Cerebellar cortex (tissue), 1 donor: ENCODE measurements around the gene INPP5D.
"Not testable (repeated sequence)": the region's sequence is repeated elsewhere in the genome, so short reads cannot be mapped to it uniquely, and the experiment has no call there.

ENCODE experiments used
- DNase-seq: peaks from one replicate; pipeline ENCODE4 v3.0.0-alpha.2; 2015; ENCODE audit warnings: low spot score

The INPP5D gene

DNA sequence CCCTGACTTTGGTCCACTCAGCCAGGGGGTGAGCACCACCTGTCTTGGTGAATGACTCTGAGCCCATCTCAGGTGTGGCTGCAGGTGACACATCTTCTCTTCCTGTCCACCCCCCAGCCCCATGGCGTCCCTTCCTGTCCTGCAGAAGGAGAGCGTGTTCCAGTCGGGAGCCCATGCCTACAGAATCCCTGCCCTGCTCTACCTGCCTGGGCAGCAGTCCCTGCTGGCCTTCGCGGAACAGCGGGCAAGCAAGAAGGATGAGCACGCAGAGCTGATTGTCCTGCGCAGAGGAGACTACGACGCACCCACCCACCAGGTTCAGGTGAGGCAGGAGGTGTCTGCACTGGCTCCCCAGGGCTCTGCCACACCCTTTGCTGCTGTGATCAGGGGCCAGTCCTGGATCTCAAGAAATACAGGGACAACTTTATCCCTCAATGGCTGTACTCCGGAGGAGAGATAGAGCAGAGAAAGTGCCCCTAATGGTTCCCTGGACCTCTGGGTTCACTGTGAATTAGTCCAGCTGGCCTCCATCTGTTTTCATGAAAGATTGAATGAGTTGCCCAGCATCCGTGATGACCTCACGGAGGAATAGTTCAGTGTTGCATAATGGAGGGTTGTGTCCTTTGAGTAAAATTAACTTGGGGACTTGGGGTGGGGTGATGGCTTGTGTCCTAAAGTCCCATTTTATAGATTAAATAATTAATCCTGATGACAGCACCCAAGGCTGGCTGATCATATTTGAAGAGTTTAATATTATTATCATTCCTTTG lies 27.4 kb upstream of the INPP5D start, which contains the start of gene NEU2:
Gene NEU2 (plus strand): TSS at position 122 of the 770 bp plus-strand sequence. CDS start 0 bp downstream, at position 122.
- no peak for DNase-seq

DNA sequence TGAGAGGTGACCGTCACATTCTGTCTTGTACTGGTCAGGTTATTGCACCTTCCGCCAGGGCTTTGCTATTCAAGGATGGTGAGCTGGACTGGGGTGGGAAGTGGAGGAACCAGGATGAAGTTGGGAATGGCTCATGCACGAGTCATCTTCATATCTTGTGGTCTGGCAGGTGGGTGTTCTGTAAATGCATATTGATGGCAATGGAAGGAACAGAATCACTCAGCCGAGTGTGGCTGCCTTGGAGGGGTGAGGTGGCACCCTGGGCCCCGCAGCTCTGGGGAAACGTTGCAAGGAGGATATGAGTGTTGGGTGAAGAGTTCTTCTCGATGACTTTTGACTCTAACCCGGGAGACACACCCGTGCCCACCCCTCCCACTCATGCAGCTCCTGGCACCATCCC lies 26.5 kb upstream of the INPP5D start:
- DNase-seq, result no peak

DNA sequence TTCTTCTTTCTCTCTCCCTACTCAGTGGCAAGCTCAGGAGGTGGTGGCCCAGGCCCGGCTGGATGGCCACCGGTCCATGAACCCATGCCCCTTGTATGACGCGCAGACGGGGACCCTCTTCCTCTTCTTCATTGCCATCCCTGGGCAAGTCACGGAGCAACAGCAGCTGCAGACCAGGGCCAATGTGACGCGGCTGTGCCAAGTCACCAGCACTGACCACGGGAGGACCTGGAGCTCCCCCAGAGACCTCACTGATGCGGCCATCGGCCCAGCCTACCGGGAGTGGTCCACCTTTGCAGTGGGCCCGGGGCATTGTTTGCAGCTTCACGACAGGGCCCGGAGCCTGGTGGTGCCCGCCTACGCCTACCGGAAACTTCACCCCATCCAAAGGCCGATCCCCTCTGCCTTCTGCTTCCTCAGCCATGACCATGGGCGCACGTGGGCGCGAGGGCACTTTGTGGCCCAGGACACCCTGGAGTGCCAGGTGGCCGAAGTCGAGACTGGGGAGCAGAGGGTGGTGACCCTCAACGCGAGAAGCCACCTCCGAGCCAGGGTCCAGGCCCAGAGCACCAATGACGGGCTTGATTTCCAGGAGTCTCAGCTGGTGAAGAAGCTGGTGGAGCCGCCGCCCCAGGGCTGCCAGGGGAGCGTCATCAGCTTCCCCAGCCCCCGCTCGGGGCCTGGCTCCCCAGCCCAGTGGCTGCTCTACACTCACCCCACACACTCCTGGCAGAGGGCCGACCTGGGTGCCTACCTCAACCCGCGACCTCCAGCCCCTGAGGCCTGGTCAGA lies 25.9 kb upstream of the INPP5D start:
- DNase-seq, result no peak

DNA sequence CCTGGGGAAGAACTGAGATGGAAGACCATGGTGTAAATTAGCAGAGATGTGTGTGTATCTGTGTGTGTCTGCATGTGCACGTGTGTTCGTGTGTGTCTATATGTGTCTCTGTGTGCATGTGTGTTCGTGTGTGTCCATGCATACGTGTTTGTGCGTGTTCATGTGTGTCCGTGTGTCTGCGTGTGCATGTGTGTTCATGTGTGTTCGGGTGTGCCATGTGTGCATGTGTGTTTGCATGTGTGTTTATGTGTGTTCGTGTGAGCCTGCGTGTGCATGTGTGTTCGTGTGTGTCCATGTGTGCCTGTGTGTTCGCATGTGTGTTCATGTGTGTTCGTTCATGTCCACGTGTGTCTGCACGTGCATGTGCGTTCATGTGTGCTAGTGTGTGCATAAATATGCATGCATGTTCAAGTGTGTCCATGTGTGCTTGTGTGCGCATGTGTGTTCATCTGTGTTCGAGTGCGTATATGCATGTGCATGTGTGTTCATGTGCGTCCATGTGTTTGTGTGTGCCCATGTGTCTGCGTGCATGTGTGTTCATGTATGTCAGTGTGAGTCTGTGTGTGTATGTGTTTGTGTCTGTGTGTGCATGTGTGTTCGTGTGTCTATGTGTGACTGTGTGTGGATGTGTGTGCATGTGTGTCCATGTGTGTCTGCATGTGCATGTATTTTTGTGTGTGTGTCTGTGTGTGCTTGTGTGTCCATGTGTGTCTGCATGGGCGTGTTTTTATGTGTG lies 24.5 kb upstream of the INPP5D start:
- DNase-seq, result no peak

DNA sequence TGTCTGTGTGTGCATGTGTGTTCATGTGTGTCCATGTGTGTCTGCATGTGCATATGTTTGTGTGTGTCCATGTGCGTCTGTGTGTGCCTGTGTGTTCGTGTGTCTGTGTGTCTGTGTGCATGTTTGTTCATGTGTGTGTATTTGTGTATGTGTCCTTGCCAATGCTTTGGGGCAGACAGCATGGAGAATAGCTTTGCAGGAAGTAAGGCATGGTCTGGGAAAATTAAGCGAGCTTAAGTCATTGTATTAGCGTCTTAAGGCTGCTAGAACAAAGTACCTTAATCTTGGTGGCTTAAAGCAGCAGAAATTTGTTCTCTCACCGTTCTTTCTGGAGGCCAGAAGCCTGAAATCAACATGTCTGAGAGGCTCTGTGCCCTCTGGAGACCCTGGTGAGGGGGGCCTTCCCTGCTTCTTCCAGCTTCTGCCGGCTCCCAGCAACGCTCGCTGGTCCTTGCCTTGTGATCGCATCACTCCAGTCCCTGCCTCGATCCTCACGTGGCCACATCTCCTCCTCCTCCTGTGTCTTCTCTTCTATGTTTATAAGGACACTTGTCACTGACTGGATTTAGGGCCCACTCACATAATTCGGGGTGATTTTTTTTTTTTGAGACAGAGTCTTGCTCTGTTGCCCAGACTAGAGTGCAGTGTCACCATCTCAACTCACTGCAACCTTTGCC lies 23.8 kb upstream of the INPP5D start:
- DNase-seq, result no peak

DNA sequence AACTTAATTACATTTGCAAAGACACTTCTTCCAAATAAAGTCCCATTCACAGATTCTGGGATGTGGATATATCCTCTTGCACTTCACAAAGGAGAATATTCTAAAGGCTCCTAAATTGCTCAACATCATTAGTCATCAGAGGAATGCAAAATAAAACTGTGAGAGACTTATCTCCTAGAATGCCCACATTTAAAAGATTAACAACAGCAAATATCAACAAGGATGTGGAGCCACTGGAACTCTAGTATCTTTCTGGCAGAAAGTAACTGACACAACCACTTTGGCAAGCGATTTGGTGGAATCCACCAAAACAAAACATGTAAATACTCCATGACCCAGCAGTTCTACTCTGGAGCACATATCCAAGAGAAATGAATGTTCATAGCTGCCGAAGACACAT lies 23.1 kb upstream of the INPP5D start:
- no peak for DNase-seq

DNA sequence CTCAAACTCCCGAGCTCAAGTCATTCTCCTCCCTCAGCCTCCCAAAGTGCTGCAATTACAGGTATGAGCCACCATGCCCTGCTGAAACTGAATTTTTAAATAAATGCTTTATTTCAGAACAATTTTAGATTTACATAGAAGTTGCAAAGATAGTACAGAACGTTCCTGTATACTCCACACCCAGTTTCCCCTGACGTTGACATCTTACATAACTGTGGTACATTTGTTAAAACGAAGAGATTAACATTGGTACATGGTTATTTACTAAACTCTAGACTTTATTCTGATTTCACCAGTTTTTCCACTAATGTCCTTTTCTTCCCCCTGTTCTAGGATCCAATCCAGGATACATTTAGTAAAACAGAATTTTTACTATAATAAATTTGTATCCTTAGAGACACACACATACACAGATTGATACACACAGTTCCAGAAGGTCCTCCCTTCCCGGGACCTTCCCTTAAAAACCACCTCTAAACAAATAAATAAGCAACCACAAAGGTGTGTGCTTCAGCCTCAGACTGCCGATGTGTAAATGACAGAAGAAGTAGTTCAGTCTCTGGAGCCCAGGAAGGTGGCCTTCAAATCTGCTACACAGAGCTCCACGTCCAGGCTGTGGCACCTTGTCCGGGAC lies 20.8 kb upstream of the INPP5D start:
- no peak for DNase-seq

DNA sequence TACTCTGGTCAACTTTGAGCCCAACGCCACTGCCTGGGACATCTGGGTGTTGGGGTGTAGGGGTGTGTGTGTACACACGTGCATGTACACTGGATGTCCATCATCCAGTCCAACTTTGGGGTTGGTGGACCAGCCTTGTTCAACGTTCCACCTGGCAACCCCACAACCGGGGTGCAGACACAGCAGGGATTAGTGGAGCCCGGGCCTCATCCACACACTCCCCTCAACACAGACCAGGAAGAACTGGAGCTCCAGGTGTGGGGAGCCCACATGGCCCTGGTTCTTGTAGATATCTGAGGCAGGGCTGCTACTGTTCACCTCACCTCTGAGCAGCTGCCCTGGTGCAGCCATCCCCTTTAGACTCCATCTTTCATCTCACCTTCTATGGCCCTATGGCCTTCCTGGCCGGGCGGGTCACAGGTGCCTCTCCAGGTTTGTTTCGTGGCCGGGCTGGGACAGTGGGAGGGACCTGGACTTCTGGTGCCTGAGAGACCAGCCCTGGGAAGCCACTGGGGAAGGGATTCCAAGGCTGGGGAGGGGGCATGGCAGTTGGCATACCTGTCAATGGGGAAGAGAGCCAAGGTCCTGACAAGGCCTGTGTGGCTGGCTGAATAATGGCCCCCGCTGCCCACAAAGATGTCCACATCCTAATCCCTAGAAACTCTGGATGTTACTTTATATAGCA lies 20.2 kb upstream of the INPP5D start:
- DNase-seq, result no peak

DNA sequence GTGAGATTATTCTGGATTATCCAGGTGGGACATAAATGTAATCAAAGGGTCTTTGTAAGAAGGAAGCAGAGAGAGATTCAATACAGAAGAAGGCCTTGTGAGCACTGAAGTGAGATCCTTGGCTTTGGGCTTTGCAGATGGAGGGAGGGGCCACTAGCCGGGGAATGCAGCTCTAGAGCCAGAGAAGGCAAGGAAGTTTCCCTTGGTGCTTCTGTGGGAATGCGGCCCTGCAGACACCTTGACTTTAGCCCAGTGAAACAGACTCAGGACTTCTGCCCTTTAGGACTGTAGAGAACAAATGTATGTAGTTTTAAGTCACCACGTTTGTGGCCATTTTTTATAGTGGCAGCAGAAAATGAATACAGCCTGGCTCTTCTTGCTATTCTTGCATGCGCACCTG lies 19.6 kb upstream of the INPP5D start:
- no peak for DNase-seq

DNA sequence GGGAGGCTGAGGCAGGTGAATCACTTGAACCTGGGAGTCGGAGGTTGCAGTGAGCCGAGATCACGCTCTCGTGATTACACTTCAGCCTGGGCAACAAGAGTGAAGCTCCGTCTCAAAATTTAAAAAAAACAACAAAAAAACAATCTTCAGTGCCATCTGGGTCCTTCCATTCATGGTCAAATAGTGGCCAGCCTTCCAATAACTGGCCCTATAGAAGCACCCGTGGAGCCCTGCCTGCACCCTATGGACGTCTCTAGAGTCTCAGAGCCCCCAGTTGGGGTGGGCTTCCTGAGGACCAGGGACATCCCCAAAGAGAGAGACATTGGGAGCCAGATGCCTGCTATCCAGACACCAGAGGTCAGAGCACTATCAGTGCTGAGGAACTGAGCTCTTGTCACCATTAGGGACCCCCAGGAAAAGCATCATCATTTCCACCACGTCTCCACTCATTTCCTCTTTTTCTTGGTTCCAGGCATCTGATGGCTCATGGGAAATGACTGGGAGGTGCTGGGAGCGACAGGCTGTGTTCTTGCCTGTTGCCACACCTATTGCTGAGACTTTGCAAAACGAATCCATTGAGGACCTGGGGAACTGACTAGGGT lies 18.3 kb upstream of the INPP5D start:
- DNase-seq, result no peak

DNA sequence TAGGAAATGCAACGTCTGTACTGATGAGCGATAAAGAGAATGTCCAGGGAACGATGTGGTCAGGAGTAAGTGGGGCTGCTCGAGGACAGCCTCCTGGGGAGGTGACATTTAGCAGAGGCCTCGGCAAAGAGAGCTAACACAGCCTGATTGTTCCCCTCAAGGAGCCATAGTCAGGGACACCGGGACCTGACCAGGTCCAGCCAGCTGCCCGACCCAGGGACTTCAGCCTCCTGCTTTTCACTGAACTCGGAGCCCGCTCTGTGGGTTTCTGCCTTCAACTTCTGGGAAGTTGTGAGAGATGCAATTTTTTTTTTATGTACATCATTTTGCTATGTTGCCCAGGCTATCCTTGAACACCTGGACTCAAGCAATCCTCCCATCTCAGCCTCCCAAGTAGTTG lies 17.6 kb upstream of the INPP5D start:
- DNase-seq, result no peak

DNA sequence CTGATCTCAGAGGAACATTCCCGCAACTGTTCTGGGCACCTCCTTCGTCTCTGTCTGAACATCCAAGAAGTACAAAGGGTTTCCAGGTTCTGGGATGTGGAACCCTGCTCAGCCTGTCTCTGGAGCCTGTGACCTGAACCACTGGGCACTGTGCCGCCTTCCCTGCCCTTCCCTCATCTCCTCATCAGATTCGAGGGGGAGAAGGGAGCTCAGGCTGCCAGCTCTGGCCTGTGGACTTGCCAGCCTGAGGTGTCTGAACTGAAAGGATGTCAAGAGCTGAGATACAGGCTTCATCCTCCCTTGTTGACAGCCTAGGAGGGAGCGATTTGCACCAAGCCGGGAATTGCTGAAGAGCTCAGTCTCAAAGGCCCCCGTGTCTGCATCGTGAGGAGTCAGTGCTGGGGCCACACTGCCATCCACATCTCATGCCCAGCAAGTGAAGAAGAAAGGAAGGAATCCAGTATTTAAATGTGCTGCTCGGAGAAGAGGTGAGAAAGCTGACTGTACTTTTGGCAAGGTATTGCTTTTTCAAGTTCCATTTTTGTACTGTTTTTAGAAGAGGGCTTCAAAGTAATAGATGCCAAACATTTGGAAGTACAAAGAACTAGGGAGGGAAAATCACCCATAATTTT lies 15.1 kb upstream of the INPP5D start:
- no peak for DNase-seq

DNA sequence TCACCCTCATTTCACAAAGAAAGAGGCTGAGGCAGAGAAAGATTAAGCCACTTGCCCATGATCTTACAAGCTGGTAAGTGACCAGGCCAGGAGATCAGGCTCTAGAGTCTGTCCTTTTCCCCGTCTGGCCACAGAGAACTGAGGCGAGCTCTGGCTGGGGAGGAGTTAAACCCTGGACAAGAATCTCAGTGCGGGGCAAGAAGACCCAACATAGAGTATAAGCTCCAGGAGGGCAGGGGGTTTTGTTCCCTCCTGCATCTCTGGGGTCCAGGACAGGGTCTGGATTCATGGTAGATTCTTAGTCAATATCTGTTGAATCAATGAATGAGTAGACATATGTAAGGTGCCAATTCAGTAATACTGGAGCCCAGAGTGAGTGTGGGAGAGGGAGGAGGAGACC lies 12.9 kb upstream of the INPP5D start:
- DNase-seq, result no peak

DNA sequence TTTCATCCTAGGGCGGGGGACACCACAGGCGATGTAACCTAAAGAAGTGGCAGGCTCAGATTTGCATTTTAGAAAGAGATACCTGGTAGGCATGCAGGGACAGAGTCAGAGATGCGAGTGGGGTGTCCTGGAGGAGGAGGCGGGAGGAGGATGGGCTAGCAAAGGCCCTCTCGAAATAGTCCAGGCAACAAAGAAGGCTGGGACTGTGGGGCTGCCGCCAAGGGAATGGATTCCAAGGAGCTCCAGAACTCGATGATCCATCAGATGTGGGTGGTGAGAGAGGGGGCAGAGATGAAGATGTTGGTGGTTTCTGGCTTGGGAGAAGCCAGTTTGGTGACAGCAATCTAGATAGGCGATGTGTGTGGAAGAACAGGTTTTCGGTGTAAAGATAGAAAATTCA lies 12.5 kb upstream of the INPP5D start:
- no peak for DNase-seq

DNA sequence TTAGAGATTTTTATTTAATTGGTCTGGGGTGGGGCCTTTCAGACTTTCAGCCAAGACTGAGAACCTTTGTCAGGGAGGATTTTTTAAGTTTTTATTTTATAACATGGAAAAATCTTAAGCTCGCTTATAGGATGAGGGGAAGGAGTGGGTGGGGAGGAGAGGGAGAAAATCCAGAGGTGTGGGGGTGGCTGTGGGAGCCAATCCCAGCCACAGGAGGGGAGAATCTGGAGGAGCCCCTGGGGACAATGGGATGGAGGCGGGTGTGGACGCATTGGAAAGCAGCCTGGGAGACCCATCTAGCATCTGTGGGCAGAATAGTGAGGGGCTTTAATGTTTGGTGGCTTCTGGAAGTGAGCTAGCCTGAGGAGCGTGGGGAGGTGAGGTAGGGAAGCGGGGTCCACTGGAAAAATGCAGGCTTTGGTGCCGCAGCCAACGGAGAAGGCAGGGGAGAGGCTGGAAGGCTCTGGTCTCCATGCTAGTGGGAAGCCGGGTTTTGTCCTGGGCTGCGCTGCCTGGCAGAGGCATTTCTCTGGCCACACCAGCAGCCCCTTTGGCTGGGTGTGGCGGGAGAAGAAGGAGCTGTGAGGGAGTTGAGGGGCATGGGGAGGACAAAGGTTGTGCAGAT lies 11.5 kb upstream of the INPP5D start:
- no peak for DNase-seq

DNA sequence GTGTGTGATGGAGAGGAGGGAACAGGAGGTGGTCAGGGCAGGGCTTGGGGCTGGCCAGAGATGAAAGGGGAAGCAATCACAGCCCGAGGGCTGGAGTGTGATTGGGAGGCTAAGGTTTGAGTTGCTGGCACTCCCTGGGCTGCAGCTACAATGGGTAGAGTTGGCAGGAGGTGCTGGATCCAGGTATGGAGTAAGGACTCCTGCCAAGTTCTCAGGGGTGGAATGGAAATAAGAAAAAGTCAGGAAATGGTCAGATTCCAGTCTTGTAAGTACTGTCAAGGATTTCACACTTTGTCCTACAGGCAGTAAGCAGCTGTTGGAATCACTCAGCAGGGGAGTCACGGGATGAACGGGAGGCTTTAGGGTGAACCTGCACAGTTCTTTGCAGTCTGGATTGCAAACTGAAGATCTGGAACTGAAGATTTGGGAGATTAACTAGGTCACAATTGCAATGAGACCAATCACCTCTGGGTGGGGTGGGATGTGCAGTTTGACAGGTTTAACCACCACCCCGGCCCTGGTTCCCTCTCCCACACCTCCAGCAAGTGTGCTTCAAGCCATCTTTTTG lies 10.9 kb upstream of the INPP5D start:
- no peak for DNase-seq

DNA sequence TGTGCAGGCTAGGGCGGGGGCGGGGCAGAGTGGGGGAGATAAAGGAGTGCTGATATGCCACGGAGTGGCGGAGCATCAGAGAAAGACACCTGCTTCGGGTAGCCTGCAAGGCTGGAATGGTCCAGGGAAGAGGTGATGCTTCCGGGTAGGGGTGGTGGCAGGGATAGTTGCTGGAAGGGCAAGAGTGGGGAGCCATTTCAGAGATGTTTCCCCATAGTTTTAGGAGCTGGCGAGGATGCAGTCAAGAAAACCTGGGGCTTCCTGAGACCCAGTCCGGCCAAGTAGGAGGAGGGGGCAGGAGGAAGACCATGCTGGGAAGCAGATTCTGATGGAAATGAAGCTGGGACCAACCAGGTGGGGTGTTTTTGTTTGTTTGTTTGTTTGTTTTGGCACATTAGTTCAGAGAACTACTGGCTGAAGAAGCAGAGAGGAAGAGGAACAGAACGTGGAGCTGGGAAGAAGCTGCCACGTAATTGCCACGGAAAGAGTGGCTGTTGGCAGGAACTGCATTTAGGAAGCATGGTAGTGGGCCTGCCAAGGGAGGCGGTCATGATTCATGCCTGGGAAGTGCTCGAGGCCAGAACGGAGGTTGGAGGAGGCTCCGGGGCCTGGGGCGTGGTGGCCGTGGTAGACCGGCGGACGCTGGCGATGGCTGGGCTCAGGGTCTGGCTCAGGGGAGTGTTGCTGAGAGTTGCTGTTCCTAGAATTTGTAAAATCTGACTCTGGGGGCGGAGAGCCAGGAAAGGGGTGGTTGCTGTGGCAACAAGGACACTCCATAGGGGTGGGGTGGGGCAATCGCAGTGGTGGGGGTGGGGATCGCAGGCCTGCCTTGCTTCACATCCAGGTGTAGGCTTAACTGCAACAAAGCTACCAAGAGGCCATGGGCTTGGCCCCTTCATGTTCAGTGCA lies 8.6 kb upstream of the INPP5D start:
- DNase-seq, result no peak

DNA sequence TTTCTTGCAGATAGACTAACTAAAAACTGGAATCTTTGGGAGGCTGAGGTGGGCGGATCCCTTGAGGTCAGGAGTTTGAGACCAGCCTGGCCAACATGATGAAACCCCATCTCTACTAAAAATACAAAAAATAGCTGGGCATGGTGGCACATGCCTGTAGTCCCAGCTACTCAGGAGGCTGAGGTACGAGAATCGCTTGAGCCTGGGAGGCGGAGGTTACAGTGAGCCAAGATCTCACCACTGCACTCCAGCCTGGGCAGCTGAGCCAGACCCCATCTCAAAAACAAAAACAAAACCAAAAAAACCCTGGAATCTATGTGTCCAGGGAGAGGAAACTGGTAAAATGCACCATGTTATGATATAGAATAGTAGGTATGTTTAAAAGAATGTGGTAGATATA lies 7.6 kb upstream of the INPP5D start:
- not testable (repeated sequence) for DNase-seq
